ENCODE results near the gene CFAP77.

Gene CFAP77

DNA sequence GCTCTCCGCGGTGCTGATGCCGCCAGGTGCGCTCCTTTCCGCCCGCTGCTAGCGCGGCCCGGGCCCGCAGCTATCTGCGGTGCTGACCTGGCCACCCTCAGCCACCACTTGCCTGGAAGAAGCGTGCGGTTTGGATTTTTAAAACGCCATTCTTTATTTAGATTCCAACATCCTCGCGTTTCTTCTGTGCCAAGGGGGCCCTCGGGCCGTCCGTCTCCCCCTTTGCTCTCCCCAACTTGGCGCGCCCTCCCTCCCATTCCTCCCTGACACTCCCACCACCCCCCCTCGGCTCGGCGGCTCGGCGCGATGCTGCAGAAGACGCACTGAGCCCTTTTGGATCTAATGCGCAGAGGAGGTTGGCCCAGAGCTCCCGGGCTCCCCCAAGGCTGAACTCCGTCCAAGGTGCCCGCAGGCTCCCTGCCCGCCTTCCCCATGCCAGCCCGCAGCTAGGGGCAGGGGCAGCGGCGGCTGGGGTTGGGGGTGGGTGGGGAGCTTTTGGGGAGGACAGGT is 172.3 kb downstream of the CFAP77 start, which contains the start of gene BARHL1:
Gene BARHL1 (plus strand): TSS at position 331 of the 510 bp plus-strand sequence. CDS start 192 bp downstream, outside the sequence.
- DNase-seq (ENCODE audit: low read depth, low spot score), result no peak

DNA sequence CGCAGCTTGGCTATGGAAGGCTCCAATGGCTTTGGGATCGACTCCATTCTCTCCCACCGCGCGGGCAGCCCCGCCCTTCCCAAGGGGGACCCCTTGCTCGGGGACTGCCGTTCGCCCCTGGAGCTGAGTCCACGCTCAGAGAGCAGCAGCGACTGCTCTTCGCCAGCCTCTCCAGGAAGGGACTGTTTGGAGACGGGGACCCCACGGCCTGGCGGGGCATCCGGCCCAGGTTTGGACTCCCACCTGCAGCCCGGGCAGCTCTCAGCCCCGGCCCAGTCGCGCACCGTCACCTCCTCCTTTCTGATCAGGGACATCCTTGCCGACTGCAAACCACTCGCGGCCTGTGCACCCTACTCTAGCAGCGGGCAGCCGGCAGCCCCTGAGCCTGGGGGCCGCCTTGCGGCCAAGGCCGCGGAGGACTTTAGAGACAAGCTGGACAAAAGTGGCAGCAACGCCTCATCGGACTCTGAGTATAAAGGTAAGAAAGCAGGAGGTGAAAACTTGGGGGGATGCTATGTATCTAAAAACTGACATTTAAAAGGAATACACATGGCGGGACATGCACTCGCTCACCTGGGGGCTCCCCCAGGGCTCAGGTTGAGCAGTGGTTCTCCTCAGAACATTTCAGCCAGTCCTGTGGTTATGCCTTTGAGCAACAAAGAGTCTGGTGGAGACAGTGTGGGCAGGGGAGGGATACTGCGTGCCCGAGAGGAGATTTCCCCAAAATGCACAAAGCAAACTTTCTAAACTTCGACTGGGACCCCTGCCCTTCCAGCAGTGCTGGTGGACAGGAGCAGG is 173.0 kb downstream of the CFAP77 start:
- DNase-seq (ENCODE audit: low read depth, low spot score), result no peak

- no peak for DNase-seq (ENCODE audit: low read depth, low spot score)
Observed at GRCh38 chr9:132583584-132584304, 173.7 kb downstream of the CFAP77 start.

- DNase-seq (ENCODE audit: low read depth, low spot score), result no peak
Observed at GRCh38 chr9:132584601-132585560, 174.9 kb downstream of the CFAP77 start.

GRCh38 chr9:132585954-132586829 is 176.2 kb downstream of the CFAP77 start:
- no peak for DNase-seq (ENCODE audit: low read depth, low spot score)

DNA sequence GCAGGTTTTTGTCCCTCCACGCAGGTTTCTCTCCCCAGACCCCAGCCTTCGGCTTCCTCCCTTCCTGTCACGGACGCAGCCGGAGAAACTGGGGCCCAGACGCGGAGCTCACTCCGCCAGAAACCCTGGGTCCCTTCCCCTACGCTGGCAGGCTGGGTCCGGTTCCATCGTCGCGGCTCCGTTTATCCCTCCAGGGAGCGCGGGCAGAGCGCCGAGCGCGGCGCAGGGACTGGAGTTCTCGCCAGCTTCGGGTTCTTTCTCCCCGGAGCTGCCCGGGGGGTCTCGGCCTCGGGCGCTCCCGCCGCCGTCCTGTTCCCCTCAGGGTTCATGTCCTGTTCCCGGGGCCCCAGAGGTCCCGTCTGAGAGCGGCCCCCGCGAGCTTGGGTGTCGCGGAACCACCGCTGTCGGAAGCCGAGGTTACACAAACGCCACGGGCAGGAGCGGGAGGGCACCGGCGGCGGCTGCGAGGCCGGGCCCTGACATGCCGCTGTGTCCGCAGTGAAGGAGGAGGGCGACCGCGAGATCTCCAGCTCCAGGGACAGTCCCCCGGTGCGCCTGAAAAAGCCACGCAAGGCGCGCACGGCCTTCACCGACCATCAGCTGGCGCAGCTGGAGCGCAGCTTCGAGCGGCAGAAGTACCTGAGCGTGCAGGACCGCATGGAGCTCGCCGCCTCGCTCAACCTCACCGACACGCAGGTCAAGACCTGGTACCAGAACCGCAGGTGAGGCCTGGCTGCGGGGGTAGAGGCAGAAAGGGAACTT is 177.0 kb downstream of the CFAP77 start:
- no peak for DNase-seq (ENCODE audit: low read depth, low spot score)

DNA sequence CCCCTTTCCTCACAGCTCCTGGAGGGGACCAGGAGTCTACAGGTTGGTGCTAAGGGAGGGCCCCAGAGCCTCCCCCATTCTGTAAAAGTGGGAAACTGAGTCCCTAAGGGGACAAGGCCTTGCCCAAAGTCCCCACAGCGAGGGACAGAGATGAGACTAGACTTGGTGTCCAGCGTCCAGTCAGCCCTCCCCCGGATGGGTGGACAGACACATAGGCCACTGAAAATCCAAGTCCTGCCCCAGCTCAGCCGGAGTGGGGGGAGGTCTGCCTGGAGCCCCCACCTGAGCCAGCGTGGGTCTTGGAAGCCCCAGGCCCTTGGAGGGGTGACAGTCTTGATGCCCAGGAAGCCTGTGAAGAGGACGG is 177.6 kb downstream of the CFAP77 start:
- DNase-seq (ENCODE audit: low read depth, low spot score), result no peak

- no peak for DNase-seq (ENCODE audit: low read depth, low spot score)
Observed at GRCh38 chr9:132588098-132588497, 178.1 kb downstream of the CFAP77 start.

- no peak for DNase-seq (ENCODE audit: low read depth, low spot score)
Observed at GRCh38 chr9:132588501-132589147, 178.6 kb downstream of the CFAP77 start.

DNA sequence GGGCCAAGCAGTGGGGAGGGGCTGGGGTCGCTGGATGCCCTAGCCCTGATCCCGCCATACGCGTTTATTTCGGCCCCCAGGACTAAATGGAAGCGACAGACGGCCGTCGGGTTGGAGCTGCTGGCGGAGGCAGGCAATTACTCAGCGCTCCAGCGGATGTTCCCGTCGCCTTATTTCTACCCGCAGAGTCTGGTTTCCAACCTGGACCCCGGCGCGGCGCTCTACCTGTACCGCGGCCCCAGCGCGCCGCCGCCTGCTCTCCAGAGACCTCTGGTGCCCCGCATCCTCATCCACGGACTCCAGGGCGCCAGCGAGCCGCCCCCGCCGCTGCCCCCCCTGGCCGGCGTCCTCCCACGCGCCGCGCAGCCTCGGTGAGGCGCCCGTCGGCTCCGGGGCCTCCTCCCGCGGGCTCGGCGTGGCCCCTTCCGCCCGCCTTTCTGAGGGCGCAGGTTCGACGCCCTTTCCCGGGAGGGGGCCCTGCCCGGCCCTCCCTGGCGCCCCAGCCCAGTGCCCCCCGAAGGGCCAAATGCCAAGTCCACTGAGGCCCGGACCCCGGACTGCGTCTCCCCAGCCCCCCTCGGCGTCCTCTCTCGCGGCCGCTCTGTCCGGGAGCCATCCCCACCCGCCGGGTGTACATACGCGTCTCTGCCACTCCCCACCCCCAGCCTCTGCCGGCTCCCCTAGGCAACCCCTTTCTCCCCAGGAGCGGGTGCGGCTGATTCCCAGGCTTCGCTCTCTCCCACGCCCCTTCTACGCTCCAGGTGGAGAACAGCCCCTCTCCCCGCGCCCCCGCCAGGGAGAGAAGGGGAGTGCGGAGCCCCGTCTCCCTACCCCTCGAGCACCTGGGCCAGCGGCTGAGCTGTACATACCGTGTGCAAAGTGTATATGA is 179.4 kb downstream of the CFAP77 start:
- DNase-seq (ENCODE audit: low read depth, low spot score), result no peak

DNA sequence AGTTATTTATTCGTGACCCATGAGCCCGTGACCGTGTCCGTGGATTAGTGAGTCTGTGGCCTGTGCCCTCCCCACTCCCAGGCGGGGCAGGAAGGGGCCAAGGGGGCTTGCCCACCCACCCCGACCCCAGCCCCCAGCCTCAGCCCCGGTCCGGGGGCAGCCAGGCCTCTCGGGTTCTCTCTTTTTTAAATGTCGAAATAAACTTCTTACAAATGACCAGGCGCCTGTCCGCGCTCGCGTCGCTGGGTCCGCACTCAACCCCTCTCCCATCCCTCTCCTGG is 180.0 kb downstream of the CFAP77 start:
- DNase-seq (ENCODE audit: low read depth, low spot score), result no peak

DNA sequence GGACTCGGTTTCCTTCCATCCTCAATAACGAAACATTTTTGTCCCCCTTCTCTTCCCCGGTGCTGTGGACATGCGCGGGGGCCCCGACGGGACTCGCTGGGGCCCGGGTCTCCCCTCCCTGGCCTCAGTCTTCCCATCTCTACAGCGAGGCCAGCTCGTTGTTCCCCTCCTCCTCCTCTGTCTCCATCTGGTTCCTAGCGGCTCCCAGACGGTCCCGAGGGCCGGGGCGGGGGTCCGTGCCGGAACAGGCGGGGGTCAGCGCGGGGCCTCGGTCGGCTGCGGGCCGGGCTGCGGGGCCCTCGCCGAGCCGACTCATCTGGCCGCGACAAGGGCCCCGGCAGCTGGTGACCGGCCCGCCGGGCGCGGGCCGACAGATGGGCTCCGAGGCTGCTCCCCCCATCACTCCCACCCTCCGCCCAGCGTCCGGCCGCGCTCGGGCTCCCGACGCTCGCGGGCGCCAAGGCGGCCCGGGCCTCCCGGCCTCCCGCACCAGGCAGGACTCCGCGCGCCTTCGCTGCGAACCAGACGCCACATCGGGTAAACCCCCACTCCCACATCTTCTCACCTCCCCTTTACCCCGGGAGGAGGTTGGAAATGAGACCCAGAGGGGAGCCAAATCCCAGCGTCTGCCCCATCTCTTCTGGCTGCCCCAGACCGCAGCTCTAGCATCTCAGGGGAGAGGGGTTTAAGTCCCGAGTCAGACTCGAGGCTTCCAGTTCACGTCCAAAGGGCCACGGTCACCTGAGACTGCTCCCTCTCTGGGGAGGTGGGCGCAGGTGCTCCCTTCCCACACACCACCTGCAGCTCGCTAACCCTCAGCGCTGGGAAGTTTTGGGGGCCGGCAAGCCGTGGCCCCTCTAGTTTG is 180.5 kb downstream of the CFAP77 start:
- no peak for DNase-seq (ENCODE audit: low read depth, low spot score)

GRCh38 chr9:132591244-132591643 is 181.2 kb downstream of the CFAP77 start:
- DNase-seq (ENCODE audit: low read depth, low spot score), result no peak

DNA sequence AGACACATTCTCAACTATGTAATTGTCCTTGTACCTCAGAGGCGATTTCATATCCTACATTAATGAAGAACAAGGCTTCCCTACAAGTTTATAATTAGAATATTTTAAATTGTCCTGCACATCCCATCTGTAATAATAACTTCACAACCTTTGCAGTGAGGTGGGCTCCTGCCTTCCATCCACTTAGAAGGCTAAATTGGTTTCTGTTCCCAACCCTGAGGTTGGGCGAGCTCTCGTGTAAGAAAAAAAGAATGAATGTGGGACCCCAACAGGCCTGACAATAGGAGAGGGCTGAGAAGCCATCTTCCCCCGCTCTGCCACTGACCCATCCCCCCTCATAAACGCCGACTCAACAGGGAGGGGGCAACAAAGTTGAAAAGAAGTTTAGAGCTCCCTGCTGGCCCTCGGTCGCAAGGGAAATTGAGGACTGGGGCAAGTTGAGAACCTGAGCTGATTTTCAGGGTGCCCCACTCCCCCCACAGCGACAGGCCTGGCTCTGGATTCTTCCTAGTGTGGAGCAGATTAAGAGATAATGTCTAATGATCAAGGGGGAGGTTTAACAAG is 181.8 kb downstream of the CFAP77 start:
- no peak for DNase-seq (ENCODE audit: low read depth, low spot score)

GRCh38 chr9:132592451-132592850 is 182.4 kb downstream of the CFAP77 start:
- no peak for DNase-seq (ENCODE audit: low read depth, low spot score)

DNA sequence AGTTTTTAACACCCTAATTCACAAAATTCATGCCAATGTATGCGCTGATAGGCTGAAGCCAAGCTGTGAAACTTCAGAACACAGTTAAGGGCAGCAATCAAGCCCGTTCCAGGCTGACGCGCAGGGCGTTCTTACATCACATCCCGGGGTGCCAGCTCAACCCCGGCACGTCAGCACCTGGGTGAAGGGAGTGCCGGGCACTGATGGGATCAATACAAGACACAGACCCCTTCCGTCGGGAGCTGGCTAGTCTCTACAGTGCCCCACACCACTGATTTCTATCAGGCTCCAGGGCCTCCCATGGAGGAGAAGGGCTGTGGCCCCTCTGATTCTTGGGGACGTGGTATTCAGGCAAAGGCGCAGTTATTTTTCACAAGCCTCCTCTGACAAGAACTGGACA is 184.4 kb downstream of the CFAP77 start:
- DNase-seq (ENCODE audit: low read depth, low spot score), result no peak

DNA sequence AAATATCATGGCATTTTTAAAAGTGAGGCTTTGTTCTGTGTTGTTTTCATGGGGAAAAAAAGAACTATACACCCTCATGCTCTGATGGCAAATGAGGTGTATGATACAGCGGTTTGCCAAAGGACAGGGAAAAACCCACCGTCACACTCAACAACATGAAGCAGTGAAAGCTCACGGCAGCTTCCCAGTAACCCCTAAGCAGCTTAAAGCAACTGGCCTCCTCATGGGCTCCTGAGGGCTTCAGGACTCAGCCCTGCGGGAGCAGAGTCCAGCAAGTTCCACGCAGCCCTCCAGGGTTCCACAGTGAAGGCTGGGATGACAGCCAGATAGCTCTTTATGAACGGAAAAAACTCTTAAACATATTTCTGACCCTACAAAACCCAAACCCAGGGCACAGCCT is 185.3 kb downstream of the CFAP77 start:
- DNase-seq (ENCODE audit: low read depth, low spot score), result no peak

Measured in smooth muscle cell of the brain vasculature (primary cell).